Nephron progenitor cell (in vitro differentiated cells): Measurements from ENCODE around the gene PRKCA.

Experiments used
- DNase-seq: peaks from one replicate; pipeline ENCODE4 v3.0.0; 2021
- H3K27ac Mint-ChIP-seq: 2 replicates; pipeline ENCODE4 v1.8.0; 2021; ENCODE audit warnings: mild to moderate bottlenecking, moderate library complexity, mixed read lengths
- H3K27me3 Mint-ChIP-seq: 2 replicates; pipeline ENCODE4 v1.8.0; 2021; ENCODE audit warnings: mild to moderate bottlenecking, low read depth, mixed read lengths; ENCODE audit not compliant: poor library complexity
- H3K36me3 Mint-ChIP-seq: 2 replicates; pipeline ENCODE4 v1.8.0; 2021; ENCODE audit warnings: low read depth, mixed read lengths
- H3K4me1 Mint-ChIP-seq: 2 replicates; pipeline ENCODE4 v1.8.0; 2021; ENCODE audit warnings: mixed read lengths
- H3K4me3 Mint-ChIP-seq: 2 replicates; pipeline ENCODE4 v1.8.0; 2021; ENCODE audit warnings: mild to moderate bottlenecking, moderate library complexity, mixed read lengths
- H3K9me3 Mint-ChIP-seq: 2 replicates; pipeline ENCODE4 v1.8.0; 2021; ENCODE audit warnings: mild to moderate bottlenecking, moderate library complexity, mixed read lengths
- TF ChIP-seq, protein P1 (sequence below): fragments of 200-600 bp; sonication (generic); IDR thresholded peaks from 2 replicates; pipeline ENCODE4 v1.5.0; 2021; ENCODE audit warnings: antibody characterized with exemption

PRKCA gene

DNA sequence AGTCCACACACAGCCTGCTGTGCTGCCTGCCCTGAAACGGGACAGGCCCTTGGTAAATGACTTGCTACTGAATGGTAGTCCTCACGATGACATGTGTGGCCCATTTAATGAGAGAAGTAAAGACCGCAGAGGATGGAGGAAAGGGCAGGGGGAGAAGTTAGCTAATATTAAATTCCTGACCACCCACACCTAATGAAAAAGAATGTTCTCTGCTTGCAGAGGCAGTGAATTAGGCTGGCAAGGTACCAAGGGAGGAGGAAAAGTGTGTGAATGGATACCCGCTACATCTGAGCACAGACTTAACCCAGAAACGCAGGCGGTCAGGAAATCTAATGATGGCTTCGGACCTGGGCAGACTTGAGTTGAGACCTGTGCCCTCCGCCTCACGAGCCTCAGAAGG lies 141.2 kb downstream of the PRKCA start:
- Mint-ChIP-seq H3K36me3 (no peaks in the 10 kb centered on the region), H3K27me3 (peaks cover 13% of the 10 kb centered on the region), H3K27ac (peak overlapping the region; percentile 14), H3K4me3 (no peak overlapping the region), H3K4me1 (peaks cover 13% of the 10 kb centered on the region), H3K9me3 (no peaks in the 10 kb centered on the region)
- TF ChIP-seq, protein P1, sequence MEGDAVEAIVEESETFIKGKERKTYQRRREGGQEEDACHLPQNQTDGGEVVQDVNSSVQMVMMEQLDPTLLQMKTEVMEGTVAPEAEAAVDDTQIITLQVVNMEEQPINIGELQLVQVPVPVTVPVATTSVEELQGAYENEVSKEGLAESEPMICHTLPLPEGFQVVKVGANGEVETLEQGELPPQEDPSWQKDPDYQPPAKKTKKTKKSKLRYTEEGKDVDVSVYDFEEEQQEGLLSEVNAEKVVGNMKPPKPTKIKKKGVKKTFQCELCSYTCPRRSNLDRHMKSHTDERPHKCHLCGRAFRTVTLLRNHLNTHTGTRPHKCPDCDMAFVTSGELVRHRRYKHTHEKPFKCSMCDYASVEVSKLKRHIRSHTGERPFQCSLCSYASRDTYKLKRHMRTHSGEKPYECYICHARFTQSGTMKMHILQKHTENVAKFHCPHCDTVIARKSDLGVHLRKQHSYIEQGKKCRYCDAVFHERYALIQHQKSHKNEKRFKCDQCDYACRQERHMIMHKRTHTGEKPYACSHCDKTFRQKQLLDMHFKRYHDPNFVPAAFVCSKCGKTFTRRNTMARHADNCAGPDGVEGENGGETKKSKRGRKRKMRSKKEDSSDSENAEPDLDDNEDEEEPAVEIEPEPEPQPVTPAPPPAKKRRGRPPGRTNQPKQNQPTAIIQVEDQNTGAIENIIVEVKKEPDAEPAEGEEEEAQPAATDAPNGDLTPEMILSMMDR: no peak
- no peak for DNase-seq

DNA sequence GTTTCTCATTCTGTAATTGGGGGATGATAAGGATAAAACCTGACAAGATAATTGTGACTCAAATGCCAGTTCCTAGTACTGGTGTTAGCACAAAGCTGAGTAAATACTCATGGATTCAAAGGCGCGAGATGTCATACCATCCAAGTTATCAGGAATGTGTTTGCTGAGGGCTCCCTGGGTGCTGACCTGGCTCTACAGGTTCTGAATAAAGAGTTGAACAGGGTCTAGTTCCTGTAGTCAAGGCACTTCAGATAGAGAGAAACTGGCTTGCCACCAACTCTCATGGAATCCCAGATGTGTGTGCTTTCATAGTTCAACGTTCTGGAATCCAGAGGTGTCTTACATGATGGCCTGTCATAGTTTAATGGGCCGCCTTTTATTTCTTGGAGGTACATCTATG lies 141.6 kb downstream of the PRKCA start:
- Mint-ChIP-seq H3K9me3 (no peaks in the 10 kb centered on the region), H3K27me3 (peaks cover 13% of the 10 kb centered on the region), H3K4me1 (peaks cover 13% of the 10 kb centered on the region)

DNA sequence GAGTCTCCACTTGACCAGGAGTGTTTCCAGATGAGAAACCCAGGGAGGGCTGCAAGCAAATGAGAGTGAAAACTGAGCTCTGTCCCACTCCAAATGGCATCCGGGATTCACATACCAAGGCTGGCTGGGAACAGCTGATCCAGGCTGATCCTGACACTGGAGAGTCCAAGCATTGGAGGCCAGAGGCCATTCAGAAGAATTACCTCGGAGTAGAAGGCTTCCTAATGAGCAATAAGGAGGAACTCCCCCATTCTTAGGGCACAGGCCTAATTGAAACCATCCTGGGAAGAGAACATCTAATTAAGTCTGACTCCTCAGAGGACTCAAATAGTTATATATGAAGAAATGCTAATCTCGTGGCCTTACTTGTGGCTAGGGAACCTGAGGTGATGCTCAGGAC lies 142.8 kb downstream of the PRKCA start:
- no peak overlapping the region for H3K4me3 Mint-ChIP-seq
- TF ChIP-seq, protein P1: no peak
- H3K27me3 Mint-ChIP-seq: peaks cover 13% of the 10 kb centered on the region
- peaks cover 20% of the 10 kb centered on the region for H3K4me1 Mint-ChIP-seq
- no peaks in the 10 kb centered on the region for H3K9me3 Mint-ChIP-seq
- H3K27ac Mint-ChIP-seq: peak overlapping the region; percentile 6
- H3K36me3 Mint-ChIP-seq: no peaks in the 10 kb centered on the region
- DNase-seq: no peak

More for the DNA sequence above, 141.6 kb downstream of the PRKCA start:
- H3K4me3 Mint-ChIP-seq: no peak overlapping the region
- TF ChIP-seq, protein P1: no peak
- H3K27ac Mint-ChIP-seq: no peak overlapping the region
- DNase-seq: no peak
- no peaks in the 10 kb centered on the region for H3K36me3 Mint-ChIP-seq

DNA sequence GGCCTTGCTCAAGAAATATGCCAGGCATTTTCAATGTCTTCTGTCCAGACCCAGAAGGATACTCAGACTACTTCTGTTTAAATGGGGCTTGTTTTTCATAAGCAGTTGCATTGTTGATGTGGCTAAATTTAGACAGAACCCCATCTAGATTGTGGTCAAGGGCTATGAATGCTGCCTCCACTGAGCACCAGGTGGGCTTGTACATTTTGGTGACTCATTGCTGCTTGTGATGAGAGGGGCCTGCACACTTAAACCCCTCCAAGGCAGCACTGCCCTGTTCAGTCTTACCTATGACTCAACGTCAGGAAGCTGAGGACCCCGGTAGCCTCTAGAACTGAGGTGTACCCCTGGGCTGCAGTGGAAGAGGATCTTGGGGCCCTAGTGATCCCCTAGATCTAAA lies 144.0 kb downstream of the PRKCA start:
- DNase-seq: no peak
- Mint-ChIP-seq H3K27ac (no peak overlapping the region), H3K36me3 (no peaks in the 10 kb centered on the region), H3K4me1 (peaks cover 31% of the 10 kb centered on the region), H3K27me3 (peaks cover 13% of the 10 kb centered on the region), H3K4me3 (no peak overlapping the region), H3K9me3 (no peaks in the 10 kb centered on the region)
- TF ChIP-seq, protein P1: no peak

DNA sequence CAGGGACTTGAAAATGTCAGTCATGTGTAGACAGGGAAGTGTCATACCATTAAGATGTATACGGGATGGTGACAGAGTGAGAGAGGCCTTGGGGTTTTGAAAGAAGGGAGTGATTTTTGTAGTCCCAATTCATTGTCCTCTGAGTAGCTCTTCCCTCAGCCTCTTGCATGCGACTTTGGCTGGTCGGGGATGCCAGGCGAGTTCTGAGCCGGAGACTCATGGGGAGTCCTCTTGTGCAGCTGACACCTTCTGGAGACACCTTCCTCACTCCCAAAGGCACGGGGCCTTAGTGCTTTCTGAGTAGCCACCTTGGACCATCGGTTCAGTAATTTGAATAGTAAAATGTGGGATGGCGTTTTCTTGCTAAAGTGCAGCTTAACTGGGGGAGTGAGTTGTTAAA lies 144.7 kb downstream of the PRKCA start:
- Mint-ChIP-seq H3K9me3 (no peaks in the 10 kb centered on the region), H3K4me3 (no peak overlapping the region), H3K4me1 (peaks cover 33% of the 10 kb centered on the region), H3K27ac (no peak overlapping the region), H3K36me3 (no peaks in the 10 kb centered on the region), H3K27me3 (peaks cover 10% of the 10 kb centered on the region)
- DNase-seq: no peak
- TF ChIP-seq, protein P1: no peak

DNA sequence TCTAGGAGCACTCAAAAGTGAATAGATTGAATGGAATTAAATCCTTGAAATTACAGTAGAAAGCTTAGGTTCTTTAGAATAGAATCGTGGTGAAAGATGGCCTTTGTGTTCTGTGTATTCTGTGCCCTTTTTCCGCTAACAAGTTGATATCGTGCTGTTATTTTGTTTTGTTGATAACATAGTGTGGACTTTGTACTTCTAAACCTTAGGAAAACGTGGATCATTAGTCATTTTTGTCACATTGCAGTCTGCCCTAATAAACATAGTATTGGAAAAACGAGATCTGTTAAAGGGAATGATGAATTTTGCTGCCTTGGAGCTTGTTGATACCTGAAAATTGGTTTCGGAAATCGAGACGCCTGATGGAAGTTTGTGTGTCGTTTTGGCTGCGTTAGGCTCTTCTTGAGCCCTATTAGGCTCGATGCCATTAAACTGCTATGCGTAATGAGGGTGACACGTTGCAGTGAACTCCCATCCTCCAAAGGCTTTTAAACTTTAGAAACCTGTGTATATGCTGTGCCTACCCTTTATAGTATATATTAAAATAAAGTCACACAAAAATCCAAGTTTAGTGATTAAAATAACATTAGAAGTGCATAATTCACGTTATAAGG lies 145.7 kb downstream of the PRKCA start:
- no peak overlapping the region for H3K27ac Mint-ChIP-seq
- no peak overlapping the region for H3K4me3 Mint-ChIP-seq
- peaks cover 5% of the 10 kb centered on the region for H3K27me3 Mint-ChIP-seq
- peaks cover 33% of the 10 kb centered on the region for H3K4me1 Mint-ChIP-seq
- no peak for DNase-seq
- no peaks in the 10 kb centered on the region for H3K36me3 Mint-ChIP-seq
- no peaks in the 10 kb centered on the region for H3K9me3 Mint-ChIP-seq
- TF ChIP-seq, protein P1: no peak
